Measurements from ENCODE around the gene ULK2. TPM values are rescaled to one million over a fixed set of nuclear protein-coding genes. Genes with fewer than 3 reads are reported as not detected.
"Not testable (repeated sequence)": the region's sequence is repeated elsewhere in the genome, so short reads cannot be mapped to it uniquely, and the experiment has no call there.

ULK2 gene
- total RNA-seq, 1 experiment from 2014 or later: 16.1 TPM

- DNase-seq (ENCODE audit: low read depth): no peak
These were observed 2.7 kb downstream of the ULK2 start for GRCh38 chr17:19865021-19865420.

DNA sequence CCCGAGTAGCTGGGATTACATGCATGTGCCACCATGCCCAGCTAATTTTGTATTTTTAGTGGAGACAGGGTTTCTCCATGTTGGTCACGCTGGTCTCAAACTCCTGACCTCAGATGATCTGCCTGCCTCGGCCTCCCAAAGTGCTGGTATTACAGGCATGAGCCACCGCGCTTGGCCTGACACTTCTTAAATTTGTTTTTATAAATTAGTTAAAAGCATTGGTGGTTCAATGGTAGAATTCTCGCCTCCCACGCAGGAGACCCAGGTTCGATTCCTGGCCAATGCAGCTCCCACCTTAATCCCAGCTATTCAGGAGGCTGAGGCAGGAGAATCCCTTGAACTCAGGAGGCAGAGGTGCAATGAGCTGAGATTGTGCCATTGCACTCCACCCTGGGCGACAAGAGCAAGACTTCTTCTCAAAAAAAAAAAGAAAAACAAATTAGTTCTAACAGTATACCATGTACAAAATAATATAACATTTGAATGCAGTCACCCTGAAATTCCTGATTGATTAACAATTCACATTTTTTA lies 7.0 kb downstream of the ULK2 start:
- DNase-seq (ENCODE audit: low read depth): not testable (repeated sequence)

DNA sequence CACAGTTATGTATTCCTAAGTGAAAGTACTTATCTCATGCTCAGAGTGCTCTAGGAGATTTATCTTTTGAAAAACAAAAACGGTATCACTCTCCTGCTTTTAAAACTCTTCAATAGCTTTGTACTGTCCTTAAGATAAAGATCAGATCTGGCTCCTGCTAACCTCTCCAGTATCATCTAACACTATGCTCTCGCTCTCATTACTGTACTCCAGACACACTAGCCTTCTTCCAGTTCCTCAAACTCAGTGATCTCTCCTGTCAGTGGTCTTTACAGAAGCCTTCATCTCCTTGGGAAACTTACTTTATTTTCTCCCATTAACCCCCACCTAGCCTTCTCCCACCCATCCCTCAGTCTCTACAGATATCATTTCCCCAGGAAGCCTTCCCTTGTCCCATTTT lies 10.1 kb downstream of the ULK2 start:
- DNase-seq (ENCODE audit: low read depth): no peak

DNA sequence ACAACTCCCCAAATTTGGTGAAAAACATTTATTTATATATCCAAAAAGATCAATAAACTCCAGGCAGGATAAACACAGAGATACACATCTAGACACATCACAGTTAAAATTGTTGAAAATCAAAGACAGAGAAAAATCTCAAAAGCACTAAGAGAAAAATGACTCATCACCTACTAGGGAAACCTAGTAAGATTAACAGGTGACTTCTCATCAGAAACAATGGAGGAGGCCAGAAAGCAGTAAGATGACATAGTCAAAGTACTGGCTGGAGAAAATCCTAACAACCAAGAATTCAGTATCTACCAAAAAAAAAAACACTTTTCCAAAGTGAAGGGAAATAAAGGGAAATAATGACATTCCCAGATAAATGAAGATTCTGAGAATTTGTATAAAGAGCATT lies 33.8 kb downstream of the ULK2 start:
- no peak for DNase-seq (ENCODE audit: low read depth)

- DNase-seq (ENCODE audit: low read depth): no peak
These were observed 37.7 kb downstream of the ULK2 start for GRCh38 chr17:19830061-19830460.

DNA sequence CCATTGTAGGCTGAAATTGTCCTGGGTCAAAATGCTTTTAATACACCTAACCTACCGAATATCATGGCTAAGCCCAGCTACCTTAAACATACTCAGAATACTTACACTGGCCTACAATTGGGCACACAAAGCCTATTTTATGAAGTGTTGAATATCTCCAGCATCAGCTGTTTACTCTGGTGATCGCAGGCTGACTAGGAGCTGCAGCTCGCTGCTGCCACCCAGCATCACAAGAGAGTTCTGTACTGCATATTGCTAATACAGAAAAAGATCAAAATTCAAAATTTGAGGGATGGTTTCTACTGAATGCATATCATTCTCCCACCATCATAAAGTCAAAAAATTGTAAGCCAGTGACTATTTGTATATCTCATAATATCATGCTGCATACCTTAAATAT lies 55.3 kb downstream of the ULK2 start:
- DNase-seq (ENCODE audit: low read depth): peak; percentile 1

GRCh38 chr17:19805006-19805405 lies 62.7 kb downstream of the ULK2 start:
- no peak for DNase-seq (ENCODE audit: low read depth)

GRCh38 chr17:19800571-19800970 lies 67.2 kb downstream of the ULK2 start:
- DNase-seq (ENCODE audit: low read depth): no peak

DNA sequence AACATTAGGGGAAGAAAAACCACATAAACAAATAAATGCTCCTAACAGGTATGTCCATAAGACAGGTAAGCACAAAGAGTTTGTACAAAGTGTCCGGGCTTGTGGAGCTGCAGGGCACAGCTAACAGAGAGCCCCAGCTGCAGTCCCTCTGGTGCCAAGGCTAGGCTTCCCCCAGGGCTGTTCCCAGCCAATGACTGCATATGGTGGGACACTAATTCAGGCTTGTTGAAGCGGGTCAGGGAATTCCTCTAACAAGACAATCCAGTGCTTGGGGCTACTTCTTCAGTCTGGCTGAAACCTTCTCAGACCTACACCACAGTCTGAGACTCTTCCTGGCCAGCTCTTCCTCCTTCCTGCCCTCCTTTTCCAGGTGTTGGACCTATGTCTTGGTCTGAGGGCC lies 67.9 kb downstream of the ULK2 start:
- no peak for DNase-seq (ENCODE audit: low read depth)

DNA sequence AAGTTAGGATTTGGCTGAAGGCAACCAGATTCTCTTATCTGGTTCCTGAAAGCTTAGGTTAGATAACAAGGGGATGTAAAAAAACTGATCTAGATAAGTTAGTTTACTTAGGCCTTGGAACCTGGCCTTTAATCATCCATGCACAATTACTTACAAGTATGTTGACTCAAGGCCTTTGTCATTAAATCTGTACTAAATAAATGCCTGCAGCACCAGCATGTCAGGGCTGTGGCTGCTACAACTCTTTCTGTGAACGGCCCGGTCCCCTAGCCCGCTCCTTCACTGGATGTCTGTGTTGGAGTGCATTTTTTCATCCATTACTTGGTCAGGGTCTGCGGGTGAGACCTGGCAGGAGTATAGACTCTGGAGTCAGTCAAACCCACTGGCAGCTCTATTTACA lies 71.3 kb downstream of the ULK2 start:
- no peak for DNase-seq (ENCODE audit: low read depth)

GRCh38 chr17:19791918-19792550 lies 75.7 kb downstream of the ULK2 start:
- no peak for DNase-seq (ENCODE audit: low read depth)

DNA sequence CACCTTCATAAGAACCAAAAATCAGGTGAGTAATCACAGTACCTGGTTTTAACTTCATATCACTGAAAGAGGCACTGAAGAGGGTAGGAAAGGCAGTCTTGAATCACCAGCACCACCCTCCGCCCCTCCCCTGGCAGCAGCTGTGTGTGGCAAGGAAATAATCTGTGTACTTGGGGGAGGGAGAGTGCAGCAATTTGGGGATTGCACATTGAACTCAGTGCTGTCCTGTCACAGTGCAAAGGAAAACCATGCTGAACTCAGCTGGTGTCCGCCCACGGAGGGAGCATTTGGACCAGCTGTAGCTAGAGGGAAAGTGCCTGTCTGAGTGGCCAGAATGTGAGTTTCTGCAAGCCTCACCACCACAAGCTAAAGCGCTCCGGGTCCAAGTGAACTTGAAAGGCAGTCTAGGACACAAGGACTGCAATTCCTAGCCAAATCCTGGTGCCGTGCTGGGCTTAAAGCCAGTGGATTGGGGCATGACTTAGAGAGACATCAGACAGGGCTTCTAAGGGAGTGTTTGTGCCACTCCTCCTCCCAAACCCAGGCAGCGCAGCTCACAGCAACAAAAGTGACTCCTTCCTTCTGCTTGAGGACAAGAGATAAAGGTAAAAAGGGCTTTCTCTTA lies 79.9 kb downstream of the ULK2 start:
- DNase-seq (ENCODE audit: low read depth): no peak

GRCh38 chr17:19785854-19786253 lies 81.9 kb downstream of the ULK2 start:
- DNase-seq (ENCODE audit: low read depth): no peak

- DNase-seq (ENCODE audit: low read depth): no peak
These were observed 86.0 kb downstream of the ULK2 start for GRCh38 chr17:19781488-19782458.

DNA sequence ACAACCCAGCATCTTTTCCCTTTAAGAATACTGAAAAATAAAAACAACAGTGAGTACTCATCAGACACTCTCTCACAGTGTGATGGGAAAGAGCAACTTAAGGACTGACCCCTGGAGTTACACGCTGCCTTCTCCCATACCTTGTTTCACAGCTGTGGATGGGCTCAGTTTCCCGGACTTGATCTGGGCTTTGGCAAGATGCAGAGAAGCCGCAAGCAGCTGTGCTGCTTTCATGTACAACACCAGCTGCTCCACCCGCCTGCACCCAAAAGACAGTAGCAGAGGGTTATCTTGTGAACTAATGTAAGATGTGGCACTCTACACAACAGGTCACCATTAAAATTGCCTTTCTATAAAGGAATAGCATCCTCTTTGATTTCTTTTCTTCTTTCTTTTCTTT lies 86.9 kb downstream of the ULK2 start:
- no peak for DNase-seq (ENCODE audit: low read depth)

DNA sequence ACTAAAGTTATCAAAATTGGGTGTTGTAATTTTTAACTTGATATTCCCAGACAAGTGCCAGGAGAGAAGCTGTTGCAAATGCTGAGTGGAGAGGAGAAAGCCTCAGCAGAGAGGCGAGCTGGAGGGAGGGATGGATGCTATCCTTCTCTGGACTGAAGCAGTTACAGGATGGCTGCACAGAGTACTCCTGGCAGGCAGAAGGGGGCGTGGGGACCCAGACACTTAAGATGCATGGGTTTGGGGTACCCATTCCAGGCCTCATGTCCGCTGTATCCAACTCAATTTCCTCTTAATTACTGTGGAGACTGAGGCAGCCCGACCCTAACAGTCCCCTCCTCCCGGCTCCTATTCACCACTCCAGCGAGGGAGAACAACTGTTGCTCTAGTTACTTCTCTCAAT lies 94.2 kb downstream of the ULK2 start:
- DNase-seq (ENCODE audit: low read depth): no peak

- no peak for DNase-seq (ENCODE audit: low read depth)
These were observed 95.6 kb downstream of the ULK2 start for GRCh38 chr17:19771971-19772630.

DNA sequence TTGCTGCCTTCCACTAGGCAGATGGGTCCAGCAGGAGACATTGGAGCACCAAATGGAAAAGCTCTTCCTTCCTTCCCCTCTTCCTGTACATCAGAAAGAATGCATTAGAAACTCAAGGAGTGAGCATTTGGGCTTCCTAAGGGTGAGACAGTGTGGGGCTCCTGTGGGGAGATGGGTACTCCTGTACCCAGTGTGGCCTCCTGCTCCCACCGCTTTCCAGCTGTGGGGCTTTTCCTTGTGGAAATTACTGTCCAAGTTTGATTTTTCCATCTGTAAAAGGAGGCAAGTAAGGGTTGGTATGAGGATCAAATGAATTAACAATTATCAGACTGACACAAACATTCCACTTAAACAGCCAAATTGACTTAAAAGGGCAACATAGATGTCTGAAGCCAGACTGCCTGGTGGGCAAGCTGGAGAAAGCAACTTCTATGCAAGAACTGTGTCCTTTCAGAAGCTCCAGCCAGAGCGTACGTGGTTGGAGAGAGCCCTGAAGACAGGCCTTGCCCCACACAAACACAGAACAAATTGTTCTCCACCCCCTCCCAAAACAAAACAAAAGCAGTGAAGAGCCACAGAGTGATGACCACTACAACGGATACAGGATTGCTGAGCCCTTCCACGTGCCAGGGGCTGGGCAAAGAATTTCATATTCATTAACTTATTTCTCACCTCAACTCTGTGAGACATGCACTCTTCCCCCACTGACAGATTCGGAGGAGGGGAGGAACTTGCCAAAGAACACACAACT lies 96.6 kb downstream of the ULK2 start:
- DNase-seq (ENCODE audit: low read depth): no peak

- DNase-seq (ENCODE audit: low read depth): peak; percentile 40
These were observed 97.6 kb downstream of the ULK2 start for GRCh38 chr17:19769946-19770652.

- no peak for DNase-seq (ENCODE audit: low read depth)
These were observed 99.5 kb downstream of the ULK2 start for GRCh38 chr17:19768046-19768782.

Data from RPMI7951 (cell line).